Right atrium auricular region (tissue), 2 donors: Measurements from ENCODE around the gene PJA1. TPM values are rescaled to one million over a fixed set of nuclear protein-coding genes. Genes with fewer than 3 reads are reported as not detected.
A peak's percentile ranks its signal among the peaks of the same experiment; 100 is the strongest.

Source experiments
- DNase-seq: peaks from one replicate; pipeline ENCODE4 v3.0.0-alpha.2; 2019; ENCODE audit warnings: low spot score
- H3K27ac ChIP-seq, 2 donors: fragments of 200-600 bp; sonication (generic); 1 replicate in 1 of 2; 2 replicates in 1 of 2; pipeline ENCODE4 v1.5.1; 2016 to 2019
- H3K27me3 ChIP-seq, 2 donors: fragments of 200-600 bp; sonication (generic); one replicate each; pipeline versions ENCODE4 v1.5.1 to v1.6.0; 2017 to 2019
- H3K36me3 ChIP-seq: fragments of 200-600 bp; sonication (generic); one replicate; pipeline ENCODE4 v1.5.1; 2016
- H3K4me1 ChIP-seq, 2 donors: fragments of 200-600 bp; sonication (generic); one replicate each; pipeline versions ENCODE4 v1.5.1 to v1.6.0; 2017 to 2019
- H3K4me3 ChIP-seq, 2 donors: fragments of 200-600 bp; sonication (generic); 1 replicate in 1 of 2; 2 replicates in 1 of 2; pipeline ENCODE4 v1.5.1; 2017 to 2019; ENCODE audit warnings: mild to moderate bottlenecking in 1 of 2, moderate library complexity in 1 of 2
- H3K9me3 ChIP-seq, 2 donors: fragments of 200-600 bp; sonication (generic); one replicate each; pipeline ENCODE4 v1.5.1; 2019
- CTCF ChIP-seq, 2 donors: fragments of 200-600 bp; sonication (generic); IDR thresholded peaks; one replicate each; pipeline ENCODE4 v1.5.1; 2019; ENCODE audit warnings: antibody characterized with exemption in 2 of 2
- total RNA-seq, 2 donors: library from RNA; depleted of rRNA; stranded (reverse); fragments of >200 nt; gene quantifications; one replicate each; pipeline ENCODE4 v1.1.0, GENCODE V29; 2016

Gene PJA1
- total RNA-seq, 2 donors from 2014 or later = 11.7 to 18.8 TPM

GRCh38 chrX:69139516-69139915, 25.7 kb downstream of the PJA1 start:
- no peaks in the 10 kb centered on the region for H3K27me3 ChIP-seq
- no peak overlapping the region for H3K27ac ChIP-seq
- no peak for TF ChIP-seq CTCF (IDR thresholded peaks at IDR 0.05)
- no peaks in the 10 kb centered on the region for H3K4me1 ChIP-seq
- DNase-seq = no peak
- no peaks in the 10 kb centered on the region for H3K9me3 ChIP-seq
- H3K36me3 ChIP-seq = no peaks in the 10 kb centered on the region
- H3K4me3 ChIP-seq = no peak overlapping the region

- Histone ChIP-seq H3K27me3 (no peaks in the 10 kb centered on the region), H3K27ac (no peak overlapping the region)
These were observed 26.7 kb downstream of the PJA1 start for GRCh38 chrX:69138512-69138911.

GRCh38 chrX:69138118-69138390, 27.2 kb downstream of the PJA1 start:
- H3K27ac ChIP-seq = peak overlapping the region in 1 of 2 donors; percentile 58
- no peak overlapping the region for H3K4me3 ChIP-seq
- no peaks in the 10 kb centered on the region for H3K36me3 ChIP-seq
- no peak for DNase-seq
- H3K27me3 ChIP-seq = no peaks in the 10 kb centered on the region
- H3K9me3 ChIP-seq = no peaks in the 10 kb centered on the region
- H3K4me1 ChIP-seq = no peaks in the 10 kb centered on the region
- no peak for TF ChIP-seq CTCF (IDR thresholded peaks at IDR 0.05)

More at GRCh38 chrX:69138512-69138911, 26.7 kb downstream of the PJA1 start:
- Histone ChIP-seq H3K36me3 (no peaks in the 10 kb centered on the region), H3K9me3 (no peaks in the 10 kb centered on the region), H3K4me1 (no peaks in the 10 kb centered on the region), H3K4me3 (no peak overlapping the region)
- no peak for DNase-seq
- no peak for TF ChIP-seq CTCF (IDR thresholded peaks at IDR 0.05)

GRCh38 chrX:69137371-69138117, 27.7 kb downstream of the PJA1 start:
- Histone ChIP-seq H3K4me3 (peak overlapping the region in 1 of 2 donors; percentile 37), H3K36me3 (no peaks in the 10 kb centered on the region), H3K4me1 (no peaks in the 10 kb centered on the region), H3K27ac (peak overlapping the region; percentile 4 to 58), H3K27me3 (no peaks in the 10 kb centered on the region), H3K9me3 (no peaks in the 10 kb centered on the region)
- DNase-seq = no peak
- TF ChIP-seq CTCF (IDR thresholded peaks at IDR 0.05) = no peak

GRCh38 chrX:69136546-69137331, 28.5 kb downstream of the PJA1 start:
- Histone ChIP-seq H3K27me3 (no peaks in the 10 kb centered on the region), H3K36me3 (no peaks in the 10 kb centered on the region), H3K4me3 (peak overlapping the region; percentile 21 to 37), H3K9me3 (no peaks in the 10 kb centered on the region), H3K27ac (peak overlapping the region; percentile 4 to 58), H3K4me1 (no peaks in the 10 kb centered on the region)
- no peak for TF ChIP-seq CTCF (IDR thresholded peaks at IDR 0.05)
- DNase-seq = no peak
